ENCODE measurements around the gene ZBTB38. TPM values are rescaled to one million over a fixed set of nuclear protein-coding genes. Genes with fewer than 3 reads are reported as not detected.

Gene ZBTB38
- total RNA-seq, 4 donors from 2014 or later, result 183 to 225 (median 203) TPM

GRCh38 chr3:141323936-141324704 lies 44.2 kb upstream of the ZBTB38 start:
- 80 to 96% methylated on average over 4 of the region's 4 CpGs for WGBS, 2 donors (ENCODE audit: low coverage in 1 of 2)
- Histone ChIP-seq H3K4me3 (no peak overlapping the region), H3K4me1 (no peaks in the 10 kb centered on the region), H3K27me3 (no peaks in the 10 kb centered on the region), H3K36me3 (no peaks in the 10 kb centered on the region), H3K27ac (no peak overlapping the region), H3K9me3 (no peaks in the 10 kb centered on the region)
- TF ChIP-seq EP300 (IDR thresholded peaks at IDR 0.05) (no peak), POLR2AphosphoS5 (IDR thresholded peaks at IDR 0.05) (no peak), POLR2A (IDR thresholded peaks at IDR 0.05) (no peak), CTCF (IDR thresholded peaks at IDR 0.05) (no peak)
- ATAC-seq, result no peak

GRCh38 chr3:141326123-141326522 lies 42.2 kb upstream of the ZBTB38 start:
- no peaks in the 10 kb centered on the region for H3K27me3 ChIP-seq
- H3K27ac ChIP-seq, result no peak overlapping the region
- H3K4me1 ChIP-seq, result no peaks in the 10 kb centered on the region
- H3K4me3 ChIP-seq, result no peak overlapping the region
- TF ChIP-seq POLR2AphosphoS5 (IDR thresholded peaks at IDR 0.05), result no peak
- TF ChIP-seq POLR2A (IDR thresholded peaks at IDR 0.05), result no peak
- no peak for TF ChIP-seq EP300 (IDR thresholded peaks at IDR 0.05)
- TF ChIP-seq CTCF (IDR thresholded peaks at IDR 0.05), result no peak
- ATAC-seq, result no peak
- no peaks in the 10 kb centered on the region for H3K9me3 ChIP-seq
- H3K36me3 ChIP-seq, result no peaks in the 10 kb centered on the region

GRCh38 chr3:141326626-141327025 lies 41.7 kb upstream of the ZBTB38 start:
- Histone ChIP-seq H3K27me3 (no peaks in the 10 kb centered on the region), H3K27ac (no peak overlapping the region), H3K36me3 (no peaks in the 10 kb centered on the region), H3K4me1 (no peaks in the 10 kb centered on the region), H3K4me3 (no peak overlapping the region), H3K9me3 (no peaks in the 10 kb centered on the region)
- no peak for ATAC-seq
- 67 to 80% methylated on average over 1 to 3 of the region's 3 CpGs for WGBS, 2 donors (ENCODE audit: low coverage in 1 of 2)
- TF ChIP-seq POLR2A (IDR thresholded peaks at IDR 0.05) (no peak), EP300 (IDR thresholded peaks at IDR 0.05) (no peak), POLR2AphosphoS5 (IDR thresholded peaks at IDR 0.05) (no peak), CTCF (IDR thresholded peaks at IDR 0.05) (no peak)

GRCh38 chr3:141328286-141329166 lies 39.8 kb upstream of the ZBTB38 start:
- WGBS, 2 donors (ENCODE audit: low coverage in 1 of 2), result 82 to 83% methylated on average over 3 to 5 of the region's 7 CpGs
- H3K27me3 ChIP-seq, result no peaks in the 10 kb centered on the region
- TF ChIP-seq CTCF (IDR thresholded peaks at IDR 0.05), result no peak
- no peak for TF ChIP-seq POLR2AphosphoS5 (IDR thresholded peaks at IDR 0.05)
- H3K4me1 ChIP-seq, result peaks cover 0 to 7% (median 6%) of the 10 kb centered on the region in 3 donors
- no peak overlapping the region for H3K4me3 ChIP-seq
- H3K27ac ChIP-seq, result no peak overlapping the region
- no peaks in the 10 kb centered on the region for H3K9me3 ChIP-seq
- H3K36me3 ChIP-seq, result no peaks in the 10 kb centered on the region
- ATAC-seq, result no peak
